RWPE2 (cell line): Measurements from ENCODE around the gene USP48.
A peak's percentile ranks its signal among the peaks of the same experiment; 100 is the strongest.

Experiments
- ATAC-seq: fragments of 200-7000 bp; cut with Tn5 transposase; 3 replicates; pipeline ENCODE4 v1.9.1; 2021; ENCODE audit warnings: low read depth
- DNase-seq: peaks from one replicate; pipeline ENCODE4 v3.0.0-alpha.2; 2020; ENCODE audit warnings: low spot score
- H3K27ac ChIP-seq: fragments of 450-650 bp; 2 replicates; pipeline ENCODE4 v1.5.1; 2017; ENCODE audit warnings: mild to moderate bottlenecking; ENCODE audit not compliant: poor library complexity, severe bottlenecking
- H3K27me3 ChIP-seq: fragments of 250-450 bp; sonication (Bioruptor Pico); 2 replicates; pipeline ENCODE4 v1.5.1; 2021; ENCODE audit warnings: mild to moderate bottlenecking, moderate library complexity; ENCODE audit not compliant: insufficient read depth, poor library complexity, severe bottlenecking
- H3K36me3 ChIP-seq: fragments of 250-450 bp; sonication (Bioruptor Pico); 2 replicates; pipeline ENCODE4 v1.5.1; 2020; ENCODE audit warnings: low read depth, mild to moderate bottlenecking, moderate library complexity
- H3K4me1 ChIP-seq: fragments of 250-450 bp; sonication (Bioruptor Pico); 2 replicates; pipeline ENCODE4 v1.5.1; 2021; ENCODE audit warnings: mild to moderate bottlenecking, moderate library complexity; ENCODE audit not compliant: insufficient read depth, poor library complexity, severe bottlenecking
- H3K4me3 ChIP-seq: fragments of 250-450 bp; sonication (Bioruptor Pico); 2 replicates; pipeline ENCODE4 v1.5.1; 2021; ENCODE audit warnings: mild to moderate bottlenecking, moderate library complexity; ENCODE audit not compliant: severe bottlenecking
- H3K9me3 ChIP-seq: fragments of 250-450 bp; sonication (Bioruptor Pico); 2 replicates; pipeline ENCODE4 v1.5.1; 2021; ENCODE audit warnings: mild to moderate bottlenecking, moderate library complexity; ENCODE audit not compliant: severe bottlenecking
- TF ChIP-seq, protein P1 (sequence below): fragments of 450-650 bp; IDR thresholded peaks from one replicate; pipeline ENCODE4 v1.5.1; 2017; ENCODE audit warnings: mild to moderate bottlenecking, moderate library complexity; ENCODE audit not compliant: poor library complexity, severe bottlenecking

USP48 gene

DNA sequence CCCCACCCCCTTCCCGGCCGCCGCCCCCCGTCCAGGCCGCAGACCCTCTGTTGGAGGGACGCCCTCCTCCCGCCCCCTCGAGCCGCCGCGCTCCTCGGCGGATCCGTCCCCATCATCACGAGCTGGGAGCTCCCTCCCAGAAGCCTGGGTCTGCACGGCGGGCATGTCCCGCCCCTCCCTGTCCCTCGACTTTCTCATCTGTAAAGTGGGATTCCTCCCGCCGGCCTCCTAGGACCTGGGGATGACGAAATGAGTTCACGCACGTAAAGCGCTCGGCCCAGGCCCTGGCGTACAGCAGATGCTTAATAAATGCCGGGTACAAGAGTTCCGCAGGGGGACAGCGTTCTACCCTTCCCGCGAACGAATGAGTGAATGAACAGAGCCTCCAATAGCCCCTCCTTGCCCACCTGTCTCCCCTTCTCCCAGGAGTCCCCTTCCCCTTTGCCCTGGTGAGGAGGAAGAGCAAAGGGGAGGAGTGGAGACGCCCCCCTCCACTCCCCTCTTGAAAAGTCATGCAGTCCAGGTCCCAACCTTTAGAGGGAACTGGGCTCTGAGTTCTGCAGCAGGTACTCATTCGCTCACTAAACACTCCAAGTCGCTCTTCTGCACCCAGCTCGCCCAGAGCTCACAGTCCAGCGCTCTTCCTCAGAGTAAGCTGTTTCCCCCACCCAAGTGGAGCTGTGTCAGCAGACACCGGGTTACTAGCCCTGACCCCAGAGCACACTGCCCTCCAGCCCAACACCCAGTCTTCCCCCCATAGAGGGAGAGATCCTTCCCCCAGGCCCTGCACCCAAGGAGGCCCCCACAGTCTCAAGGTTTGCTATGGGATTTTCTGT lies 130.6 kb downstream of the USP48 start:
- ATAC-seq (no peak), DNase-seq (no peak)
- H3K4me3 ChIP-seq: no peak overlapping the region
- H3K36me3 ChIP-seq: no peaks in the 10 kb centered on the region
- no peak overlapping the region for H3K27ac ChIP-seq
- H3K4me1 ChIP-seq: no peaks in the 10 kb centered on the region
- no peaks in the 10 kb centered on the region for H3K9me3 ChIP-seq
- H3K27me3 ChIP-seq: no peaks in the 10 kb centered on the region
- TF ChIP-seq, protein P1, sequence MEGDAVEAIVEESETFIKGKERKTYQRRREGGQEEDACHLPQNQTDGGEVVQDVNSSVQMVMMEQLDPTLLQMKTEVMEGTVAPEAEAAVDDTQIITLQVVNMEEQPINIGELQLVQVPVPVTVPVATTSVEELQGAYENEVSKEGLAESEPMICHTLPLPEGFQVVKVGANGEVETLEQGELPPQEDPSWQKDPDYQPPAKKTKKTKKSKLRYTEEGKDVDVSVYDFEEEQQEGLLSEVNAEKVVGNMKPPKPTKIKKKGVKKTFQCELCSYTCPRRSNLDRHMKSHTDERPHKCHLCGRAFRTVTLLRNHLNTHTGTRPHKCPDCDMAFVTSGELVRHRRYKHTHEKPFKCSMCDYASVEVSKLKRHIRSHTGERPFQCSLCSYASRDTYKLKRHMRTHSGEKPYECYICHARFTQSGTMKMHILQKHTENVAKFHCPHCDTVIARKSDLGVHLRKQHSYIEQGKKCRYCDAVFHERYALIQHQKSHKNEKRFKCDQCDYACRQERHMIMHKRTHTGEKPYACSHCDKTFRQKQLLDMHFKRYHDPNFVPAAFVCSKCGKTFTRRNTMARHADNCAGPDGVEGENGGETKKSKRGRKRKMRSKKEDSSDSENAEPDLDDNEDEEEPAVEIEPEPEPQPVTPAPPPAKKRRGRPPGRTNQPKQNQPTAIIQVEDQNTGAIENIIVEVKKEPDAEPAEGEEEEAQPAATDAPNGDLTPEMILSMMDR: no peak

- H3K27ac ChIP-seq: no peak overlapping the region
- TF ChIP-seq, protein P1: no peak
- H3K27me3 ChIP-seq: no peaks in the 10 kb centered on the region
- H3K9me3 ChIP-seq: no peaks in the 10 kb centered on the region
- ATAC-seq (peak; percentile 49; the same call in 2 of the 3 replicates), DNase-seq (no peak)
- peak overlapping the region; percentile 29 for H3K4me3 ChIP-seq
- H3K4me1 ChIP-seq: no peaks in the 10 kb centered on the region
- H3K36me3 ChIP-seq: no peaks in the 10 kb centered on the region
Measured at GRCh38 chr1:21651214-21652042, 131.5 kb downstream of the USP48 start.

DNA sequence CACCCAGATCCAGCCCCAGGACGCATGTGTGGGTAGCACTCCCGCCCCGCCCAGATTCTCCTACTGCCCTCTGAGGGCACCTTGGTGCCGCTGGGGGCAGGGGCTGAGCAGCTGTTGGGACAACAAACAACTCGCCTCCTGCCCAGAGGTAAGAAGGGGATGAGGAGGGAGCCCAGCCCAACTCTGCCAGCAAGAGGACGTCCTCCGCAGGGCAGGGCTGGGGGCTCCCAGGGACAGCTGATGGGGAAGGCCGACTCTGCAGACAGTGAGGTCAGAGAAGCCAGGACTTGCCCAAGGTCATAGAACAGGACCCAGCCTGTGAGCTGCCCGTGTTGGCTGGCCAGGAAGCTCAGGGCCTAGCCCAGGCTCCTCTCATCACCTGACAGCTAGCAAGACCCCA lies 132.5 kb downstream of the USP48 start:
- no peak for DNase-seq
- Histone ChIP-seq H3K27me3 (no peaks in the 10 kb centered on the region), H3K4me3 (no peak overlapping the region), H3K9me3 (no peaks in the 10 kb centered on the region), H3K36me3 (no peaks in the 10 kb centered on the region), H3K27ac (no peak overlapping the region), H3K4me1 (no peaks in the 10 kb centered on the region)
- no peak for ATAC-seq
- TF ChIP-seq, protein P1: no peak

DNA sequence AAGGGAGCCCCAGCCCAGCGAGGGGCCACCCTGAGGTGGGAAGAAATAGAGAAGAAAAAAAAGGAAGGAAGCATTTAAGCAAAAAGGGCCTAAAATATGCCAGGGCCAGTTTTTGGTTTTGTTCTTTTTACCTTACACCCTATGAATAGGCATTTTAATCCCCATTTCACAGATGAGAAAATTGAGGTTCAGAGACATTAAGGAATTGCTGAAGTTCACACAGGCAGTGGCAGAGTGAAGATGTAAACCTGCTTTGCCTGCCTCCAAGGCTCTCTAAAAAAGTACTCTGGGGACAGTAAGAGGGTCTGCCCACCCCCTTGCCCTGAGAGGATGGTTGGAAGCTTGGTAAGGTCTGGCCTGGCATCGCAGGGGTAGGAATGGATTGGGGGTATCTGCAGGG lies 133.6 kb downstream of the USP48 start:
- Histone ChIP-seq H3K27me3 (no peaks in the 10 kb centered on the region), H3K27ac (no peak overlapping the region), H3K4me3 (no peak overlapping the region), H3K4me1 (no peaks in the 10 kb centered on the region), H3K36me3 (no peaks in the 10 kb centered on the region), H3K9me3 (no peaks in the 10 kb centered on the region)
- ATAC-seq: no peak
- TF ChIP-seq, protein P1: no peak
- DNase-seq: no peak

- no peak overlapping the region for H3K27ac ChIP-seq
- no peak overlapping the region for H3K4me3 ChIP-seq
- DNase-seq: no peak
- no peaks in the 10 kb centered on the region for H3K4me1 ChIP-seq
- ATAC-seq: no peak
- no peaks in the 10 kb centered on the region for H3K9me3 ChIP-seq
- no peaks in the 10 kb centered on the region for H3K27me3 ChIP-seq
- TF ChIP-seq, protein P1: no peak
- no peaks in the 10 kb centered on the region for H3K36me3 ChIP-seq
Measured at GRCh38 chr1:21648791-21649190, 134.2 kb downstream of the USP48 start.
